H1 (cell line): ENCODE data around the gene CELF4. TPM values are rescaled to one million over a fixed set of nuclear protein-coding genes. Genes with fewer than 3 reads are reported as not detected.

ENCODE experiments used
- CTCF ChIA-PET: fragments of 300-600 bp; sonication (Branson Sonifier 250); formaldehyde crosslinking; loops from one replicate; lab custom pipeline; 2021; ENCODE audit not compliant: partially characterized antibody; lab: Charles Lee
- POLR2A ChIA-PET: fragments of 300-600 bp; sonication (Branson Sonifier 250); formaldehyde crosslinking; loops from one replicate; lab custom pipeline; 2021; ENCODE audit warnings: inconsistent platforms; ENCODE audit not compliant: partially characterized antibody; lab: Charles Lee
- DNase-seq, 2 experiments: peaks; one replicate each; pipeline versions ENCODE4 v3.0.0 to v3.0.0-alpha.2; 2010 to 2022; ENCODE audit warnings: low spot score in 2 of 2, low read depth in 1 of 2, mixed read lengths in 1 of 2
- FAIRE-seq: peaks from 2 replicates; lab custom pipeline; 2011; peaks lifted over from hg19 to GRCh38; lab: Jason Lieb, UNC
- H2AFZ ChIP-seq: 2 replicates; pipeline ENCODE4 v1.8.1; 2012; ENCODE audit warnings: low read length, inconsistent platforms
- H2AK5ac ChIP-seq: 2 replicates; pipeline ENCODE4 v1.6.1; 2013; ENCODE audit warnings: low read depth, low read length
- H2BK120ac ChIP-seq: replicated peaks from 2 replicates; pipeline ENCODE3; 2013; ENCODE audit warnings: low read depth, low read length, inconsistent platforms
- H2BK12ac ChIP-seq: 2 replicates; pipeline ENCODE4 v1.6.1; 2013; ENCODE audit warnings: low read depth, low read length
- H2BK15ac ChIP-seq: 2 replicates; pipeline ENCODE4 v1.6.1; 2013; ENCODE audit warnings: low read length
- H2BK20ac ChIP-seq: 2 replicates; pipeline ENCODE4 v1.6.1; 2013; ENCODE audit warnings: low read length
- H2BK5ac ChIP-seq: 2 replicates; pipeline ENCODE4 v1.6.1; 2013; ENCODE audit warnings: low read depth, low read length
- H3K14ac ChIP-seq: 2 replicates; pipeline ENCODE4 v1.6.1; 2013; ENCODE audit warnings: inconsistent platforms; ENCODE audit not compliant: insufficient read length
- H3K18ac ChIP-seq: 2 replicates; pipeline ENCODE4 v1.6.1; 2013; ENCODE audit warnings: low read length; ENCODE audit errors: extremely low read depth
- H3K23ac ChIP-seq: 2 replicates; pipeline ENCODE4 v1.6.1; 2013; ENCODE audit warnings: inconsistent platforms; ENCODE audit not compliant: insufficient read length
- H3K23me2 ChIP-seq: 2 replicates; pipeline ENCODE4 v1.6.1; 2013; ENCODE audit warnings: low read depth, low read length
- H3K27ac ChIP-seq: 2 replicates; pipeline ENCODE4 v1.6.1; 2011; ENCODE audit warnings: low read depth, low read length, inconsistent platforms
- H3K27me3 ChIP-seq, 4 experiments: replicated peaks in 1 of 4; 1 replicate in 1 of 4; 2 replicates in 3 of 4; pipeline versions ENCODE4 v1.6.1 to v1.8.1; 2011 to 2013; ENCODE audit warnings: low read length in 3 of 4, mild to moderate bottlenecking in 3 of 4, inconsistent platforms in 2 of 4, mixed read lengths in 2 of 4, moderate library complexity in 1 of 4; ENCODE audit not compliant: control insufficient read depth in 3 of 4, insufficient read depth in 3 of 4; ENCODE audit errors: extremely low read depth in 1 of 4
- H3K36me3 ChIP-seq, 4 experiments: 2 replicates each; pipeline versions ENCODE4 v1.6.1 to v1.8.1; 2011 to 2013; ENCODE audit warnings: mild to moderate bottlenecking in 4 of 4, low read length in 3 of 4, moderate library complexity in 2 of 4, control low read depth in 1 of 4, inconsistent platforms in 1 of 4; ENCODE audit not compliant: insufficient read depth in 4 of 4, control insufficient read depth in 2 of 4
- H3K4ac ChIP-seq: replicated peaks from 2 replicates; pipeline ENCODE3; 2013; ENCODE audit warnings: low read length, low read depth, mixed read lengths, inconsistent platforms; ENCODE audit not compliant: insufficient read length
- H3K4me1 ChIP-seq, 4 experiments: replicated peaks in 1 of 4; 1 replicate in 1 of 4; 2 replicates in 3 of 4; pipeline versions ENCODE4 v1.6.1 to v1.8.1; 2011 to 2013; ENCODE audit warnings: low read length in 3 of 4, inconsistent platforms in 2 of 4, mixed read lengths in 1 of 4; ENCODE audit not compliant: insufficient read depth in 4 of 4, control insufficient read depth in 3 of 4
- H3K4me2 ChIP-seq, 2 experiments: 2 replicates each; pipeline versions ENCODE4 v1.6.1 to v1.8.1; 2011 to 2013; ENCODE audit warnings: low read depth in 2 of 2, low read length in 2 of 2, control low read depth in 1 of 2, inconsistent platforms in 1 of 2, mild to moderate bottlenecking in 1 of 2; ENCODE audit not compliant: insufficient read depth in 1 of 2
- H3K4me3 ChIP-seq, 4 experiments: fragments of 200-600, 300-600 bp in 1 of 4; sonication (generic), shearing (Covaris generic), sonication (Bioruptor Twin) in 1 of 4; 2 replicates each; pipeline versions ENCODE4 v1.5.1 to v1.8.1; 2011 to 2016; ENCODE audit warnings: low read length in 4 of 4, low read depth in 3 of 4, control low read depth in 2 of 4, inconsistent platforms in 2 of 4, mild to moderate bottlenecking in 2 of 4, mixed read lengths in 1 of 4, moderate library complexity in 1 of 4; ENCODE audit not compliant: insufficient read depth in 2 of 4; ENCODE audit errors: extremely low read depth in 1 of 4
- H3K56ac ChIP-seq: replicated peaks from 2 replicates; pipeline ENCODE3; 2013; ENCODE audit warnings: low read depth, mild to moderate bottlenecking, mixed read lengths, low read length, inconsistent platforms; ENCODE audit not compliant: insufficient read length
- H3K79me1 ChIP-seq: 2 replicates; pipeline ENCODE4 v1.6.1; 2013; ENCODE audit warnings: low read depth, low read length, control low read depth
- H3K79me2 ChIP-seq, 2 experiments: 2 replicates each; pipeline versions ENCODE4 v1.6.1 to v1.8.1; 2012 to 2013; ENCODE audit warnings: low read length in 2 of 2, mild to moderate bottlenecking in 2 of 2, inconsistent platforms in 1 of 2; ENCODE audit not compliant: insufficient read depth in 2 of 2, control insufficient read depth in 1 of 2
- H3K9ac ChIP-seq, 4 experiments: replicated peaks in 1 of 4; 1 replicate in 1 of 4; 2 replicates in 3 of 4; pipeline versions ENCODE4 v1.6.1 to v1.8.1; 2011 to 2013; ENCODE audit warnings: low read depth in 3 of 4, low read length in 3 of 4, control low read depth in 2 of 4, mild to moderate bottlenecking in 2 of 4, moderate library complexity in 2 of 4, inconsistent platforms in 1 of 4; ENCODE audit errors: extremely low read depth in 1 of 4
- H3K9me3 ChIP-seq, 2 experiments: 2 replicates each; pipeline versions ENCODE4 v1.6.1 to v1.8.1; 2012 to 2013; ENCODE audit warnings: mild to moderate bottlenecking in 2 of 2, moderate library complexity in 2 of 2, control low read depth in 1 of 2, inconsistent platforms in 1 of 2, low read depth in 1 of 2, low read length in 1 of 2, mixed read lengths in 1 of 2; ENCODE audit not compliant: insufficient read depth in 2 of 2
- H4K20me1 ChIP-seq, 2 experiments: replicated peaks in 1 of 2; 2 replicates each; pipeline versions ENCODE3 to v1.8.1; 2011 to 2013; ENCODE audit warnings: inconsistent platforms in 2 of 2, low read length in 2 of 2, mild to moderate bottlenecking in 1 of 2; ENCODE audit not compliant: insufficient read depth in 2 of 2, control insufficient read depth in 1 of 2
- H4K5ac ChIP-seq: 2 replicates; pipeline ENCODE4 v1.6.1; 2013; ENCODE audit warnings: low read length, low read depth, mixed read lengths, inconsistent platforms; ENCODE audit not compliant: insufficient read length
- H4K8ac ChIP-seq: 2 replicates; pipeline ENCODE4 v1.8.0; 2013; ENCODE audit warnings: mild to moderate bottlenecking, moderate library complexity, low read length, inconsistent platforms; ENCODE audit not compliant: insufficient read depth; ENCODE audit errors: extremely low read depth
- H4K91ac ChIP-seq: replicated peaks from 2 replicates; pipeline ENCODE3; 2013; ENCODE audit warnings: low read length, mixed read lengths, inconsistent platforms; ENCODE audit not compliant: insufficient read length
- BRCA1 ChIP-seq: IDR thresholded peaks from 2 replicates; pipeline ENCODE4 v1.6.1; 2012; ENCODE audit warnings: low read depth, low read length, improper control_type of control experiment
- CTCF ChIP-seq, 3 experiments: IDR thresholded peaks; 1 replicate in 2 of 3; 2 replicates in 1 of 3; pipeline versions ENCODE4 v1.5.1 to v1.6.1; 2011; ENCODE audit warnings: low read length in 3 of 3, mild to moderate bottlenecking in 3 of 3, inconsistent platforms in 2 of 3, low read depth in 1 of 3, moderate library complexity in 1 of 3; ENCODE audit not compliant: insufficient read depth in 1 of 3; ENCODE audit errors: control extremely low read depth in 1 of 3
- GABPA ChIP-seq: IDR thresholded peaks from 2 replicates; pipeline ENCODE4 v1.6.1; 2011; ENCODE audit warnings: mild to moderate bottlenecking, low read length, moderate library complexity, borderline replicate concordance; ENCODE audit not compliant: insufficient read depth
- WGBS, 2 experiments: shearing (Covaris generic) in 1 of 2; methylation state at CpG; one replicate each; pipeline versions ENCODE4 v1.1.6 to v1.1.7; 2013 to 2015; ENCODE audit warnings: low lambda C conversion rate in 2 of 2, mixed read lengths in 2 of 2, inconsistent platforms in 1 of 2, low coverage in 1 of 2, missing lambda C conversion rate in 1 of 2; ENCODE audit not compliant: insufficient replicate concordance in 2 of 2, insufficient coverage in 1 of 2, insufficient read length in 1 of 2; ENCODE audit errors: extremely low coverage in 1 of 2, missing lambda C conversion rate in 1 of 2; 5-methylcytosine and 5-hydroxymethylcytosine counted together
- polyA plus RNA-seq, 7 experiments: library from polyadenylated mRNA; depleted of rRNA in 3 of 7; stranded (reverse) in 5 of 7; unstranded in 2 of 7; fragments of >200 nt in 5 of 7; fragments of 200-250 nt in 2 of 7; gene quantifications; 1 replicate in 5 of 7; 2 replicates in 1 of 7; 4 replicates in 1 of 7; pipeline versions ENCODE4 v1.2.1 to v1.2.3, GENCODE V29; 2011 to 2013; ENCODE audit warnings: missing spikeins in 2 of 7, mixed read lengths in 2 of 7
- total RNA-seq: library from RNA; stranded (reverse); fragmentation: NEBNext Ultra II Directional; extraction: Animal tissue kit (Norgen Biotek cat#: 25700); gene quantifications from 2 replicates; pipeline ENCODE4 v1.2.1, GENCODE V29; 2021

Gene CELF4
- total and polyA plus RNA-seq, 2 of the 8 experiments (the other 6 are each of a cell fraction or from before 2014, with no cell fraction given) = 1.6 to 3.4 TPM

- Histone ChIP-seq H3K9me3 (no peaks in the 10 kb centered on the region), H2BK15ac (no peak overlapping the region), H3K4ac (no peak overlapping the region), H4K8ac (no peak overlapping the region), H3K79me2 (no peaks in the 10 kb centered on the region), H3K14ac (no peak overlapping the region), H3K27me3 (no peaks in the 10 kb centered on the region; a peak in 3 of 7 replicates), H2BK20ac (no peak overlapping the region), H2AK5ac (no peak overlapping the region), H2BK12ac (no peak overlapping the region), H3K9ac (no peak overlapping the region), H3K36me3 (no peaks in the 10 kb centered on the region), H3K4me3 (no peak overlapping the region), H2BK120ac (no peak overlapping the region), H3K4me1 (peaks cover 0 to 15% (median 6%) of the 10 kb centered on the region in 4 experiments; a peak in 3 of 7 replicates), H3K27ac (no peak overlapping the region), H4K5ac (no peak overlapping the region), H4K20me1 (no peaks in the 10 kb centered on the region), H3K23ac (no peak overlapping the region), H4K91ac (no peak overlapping the region), H3K56ac (no peak overlapping the region), H3K79me1 (no peaks in the 10 kb centered on the region; the same call in 1 of the 2 replicates), H3K18ac (no peak overlapping the region), H3K23me2 (no peaks in the 10 kb centered on the region), H3K4me2 (no peak overlapping the region), H2AFZ (no peak overlapping the region), H2BK5ac (no peak overlapping the region)
- DNase-seq = no peak
- 83% methylated on average over 4 of the region's 4 CpGs; no CpG with 5 or more reads in 1 of the 2 experiments for WGBS, 2 experiments
- no peak for FAIRE-seq
- POLR2A ChIA-PET = interaction anchor here (0.6 kb wide), 1 partner anchor 38 kb away, joined by 3 read pairs; no protein-coding TSS in a partner anchor
- CTCF ChIA-PET = interaction anchor here (0.7 to 2.8 kb wide), 12 partner anchors 9 to 482 kb away, joined by 3 to 18 read pairs (median 4); no protein-coding TSS in a partner anchor
- TF ChIP-seq BRCA1 (no peak), GABPA (no peak), CTCF (IDR thresholded peaks at IDR 0.05; ENCODE audit: control extremely low read depth in 1 of 3, insufficient read depth in 1 of 3, low read depth in 1 of 3, low read length in 3 of 3) (no peak)
Observed at GRCh38 chr18:37424507-37424906, 141.1 kb downstream of the CELF4 start.
